Measurements from ENCODE around the gene FCHSD2.
"Not testable (repeated sequence)": the region's sequence is repeated elsewhere in the genome, so short reads cannot be mapped to it uniquely, and the experiment has no call there.

Gene FCHSD2

DNA sequence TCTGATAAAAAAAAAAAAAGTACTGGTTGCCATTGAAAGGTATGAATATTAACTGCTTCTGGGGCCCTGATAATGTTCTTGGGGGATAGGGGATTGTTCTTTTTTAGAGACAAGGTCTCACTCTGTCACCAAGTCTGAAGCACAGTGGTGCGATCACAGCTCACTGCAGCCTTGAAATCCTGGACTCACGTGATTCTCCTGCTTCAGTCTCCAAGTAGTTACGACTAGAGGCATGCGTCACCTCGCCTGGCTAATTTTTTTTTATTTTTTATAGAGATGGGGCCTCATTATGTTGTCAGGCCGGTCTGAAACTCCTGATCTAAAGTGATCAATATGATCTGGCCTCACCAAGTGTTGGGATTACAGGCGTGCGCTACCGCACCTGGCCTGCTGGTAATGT, 63.5 kb downstream of the FCHSD2 start:
- TF ChIP-seq, protein P1, sequence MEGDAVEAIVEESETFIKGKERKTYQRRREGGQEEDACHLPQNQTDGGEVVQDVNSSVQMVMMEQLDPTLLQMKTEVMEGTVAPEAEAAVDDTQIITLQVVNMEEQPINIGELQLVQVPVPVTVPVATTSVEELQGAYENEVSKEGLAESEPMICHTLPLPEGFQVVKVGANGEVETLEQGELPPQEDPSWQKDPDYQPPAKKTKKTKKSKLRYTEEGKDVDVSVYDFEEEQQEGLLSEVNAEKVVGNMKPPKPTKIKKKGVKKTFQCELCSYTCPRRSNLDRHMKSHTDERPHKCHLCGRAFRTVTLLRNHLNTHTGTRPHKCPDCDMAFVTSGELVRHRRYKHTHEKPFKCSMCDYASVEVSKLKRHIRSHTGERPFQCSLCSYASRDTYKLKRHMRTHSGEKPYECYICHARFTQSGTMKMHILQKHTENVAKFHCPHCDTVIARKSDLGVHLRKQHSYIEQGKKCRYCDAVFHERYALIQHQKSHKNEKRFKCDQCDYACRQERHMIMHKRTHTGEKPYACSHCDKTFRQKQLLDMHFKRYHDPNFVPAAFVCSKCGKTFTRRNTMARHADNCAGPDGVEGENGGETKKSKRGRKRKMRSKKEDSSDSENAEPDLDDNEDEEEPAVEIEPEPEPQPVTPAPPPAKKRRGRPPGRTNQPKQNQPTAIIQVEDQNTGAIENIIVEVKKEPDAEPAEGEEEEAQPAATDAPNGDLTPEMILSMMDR (IDR thresholded peaks at IDR 0.05; ENCODE audit: borderline replicate concordance, insufficient read depth, low read depth, low read length), result no peak
- no peak overlapping the region for H3K4me3 ChIP-seq (ENCODE audit: low read depth, low read length)

DNA sequence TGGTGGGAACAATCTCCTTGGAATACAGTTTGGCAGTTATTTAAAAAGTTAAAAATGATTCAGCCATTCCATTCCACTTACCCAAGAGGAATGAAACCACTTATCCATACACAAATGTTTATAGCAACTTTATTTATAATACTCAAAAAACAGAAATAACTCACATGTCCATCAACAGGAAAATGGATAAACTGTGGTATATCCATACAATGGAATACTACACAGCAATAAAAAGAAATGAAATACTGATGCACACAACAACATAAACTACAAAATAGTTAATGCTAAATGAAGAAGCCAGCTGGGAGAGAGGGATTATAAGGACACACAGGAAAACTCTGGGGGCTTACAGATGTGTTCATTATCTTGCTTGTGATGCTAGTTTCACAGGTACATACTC, 64.7 kb downstream of the FCHSD2 start:
- H3K4me3 ChIP-seq (ENCODE audit: low read depth, low read length), result no peak overlapping the region
- TF ChIP-seq, protein P1 (IDR thresholded peaks at IDR 0.05; ENCODE audit: borderline replicate concordance, insufficient read depth, low read depth, low read length), result no peak

DNA sequence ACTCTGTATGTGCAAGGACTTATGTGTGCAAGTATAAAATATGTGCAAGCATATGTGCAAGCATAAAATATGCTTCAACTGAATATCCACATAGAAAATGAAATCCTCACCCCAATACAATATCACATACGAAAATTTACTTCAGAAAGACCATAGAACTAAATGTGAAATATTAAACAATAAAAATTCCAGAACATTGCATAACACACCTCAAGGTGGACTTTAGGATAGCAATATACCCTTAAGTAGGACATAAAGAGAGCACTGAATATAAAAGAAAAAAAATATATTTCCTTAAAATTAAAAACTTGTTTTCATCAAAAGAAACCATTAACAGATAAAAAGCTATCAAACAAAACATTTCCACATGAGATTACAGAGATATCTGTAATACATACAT, 67.8 kb downstream of the FCHSD2 start:
- no peak overlapping the region for H3K4me3 ChIP-seq (ENCODE audit: low read depth, low read length)
- TF ChIP-seq, protein P1 (IDR thresholded peaks at IDR 0.05; ENCODE audit: borderline replicate concordance, insufficient read depth, low read depth, low read length), result no peak

DNA sequence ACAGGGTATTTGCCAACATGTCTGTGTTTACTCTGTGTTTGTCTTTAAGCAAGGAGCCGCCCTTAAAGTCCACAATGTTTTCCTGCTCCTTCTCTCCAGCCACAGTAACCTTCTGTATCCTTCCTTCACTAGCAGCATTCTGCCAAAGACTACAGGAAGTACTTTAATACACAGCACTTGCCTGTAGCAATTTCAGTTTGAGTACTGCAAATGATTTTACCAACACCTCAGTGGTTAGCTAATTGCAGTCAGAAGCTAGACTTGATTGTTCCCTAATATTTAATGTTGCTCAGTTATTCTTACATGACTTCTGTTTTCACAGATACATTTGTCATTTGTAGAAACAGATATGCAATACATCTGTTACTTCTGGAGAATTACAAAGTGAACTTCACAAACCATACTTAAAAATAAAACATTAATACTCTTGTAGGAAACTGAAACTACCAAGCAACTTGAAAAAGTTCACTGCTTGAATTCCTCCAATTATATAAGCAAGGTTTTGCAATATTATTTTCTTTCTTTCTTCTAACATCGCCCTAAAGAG, 69.1 kb downstream of the FCHSD2 start:
- TF ChIP-seq, protein P1 (IDR thresholded peaks at IDR 0.05; ENCODE audit: borderline replicate concordance, insufficient read depth, low read depth, low read length), result no peak
- H3K4me3 ChIP-seq (ENCODE audit: low read depth, low read length), result no peak overlapping the region

DNA sequence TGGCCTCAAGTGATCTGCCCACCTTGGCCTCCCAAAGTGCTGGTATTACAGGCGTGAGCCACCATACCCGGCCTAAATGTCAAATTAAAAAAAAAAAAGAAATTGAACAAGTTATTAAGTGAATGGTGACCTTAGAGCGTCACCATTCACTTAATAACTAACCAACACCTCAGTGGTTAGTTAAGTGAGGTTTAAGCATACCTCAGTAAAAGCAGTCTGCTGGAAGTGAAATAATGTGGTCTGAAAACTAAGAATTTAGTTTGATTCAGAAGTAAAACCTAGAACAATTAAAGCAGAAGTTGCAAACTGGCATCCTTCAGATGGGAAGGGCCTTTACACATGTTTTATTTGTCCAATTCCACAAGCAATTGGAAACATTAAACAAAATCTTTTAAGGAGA, 71.5 kb downstream of the FCHSD2 start:
- TF ChIP-seq, protein P1 (IDR thresholded peaks at IDR 0.05; ENCODE audit: borderline replicate concordance, insufficient read depth, low read depth, low read length), result no peak

DNA sequence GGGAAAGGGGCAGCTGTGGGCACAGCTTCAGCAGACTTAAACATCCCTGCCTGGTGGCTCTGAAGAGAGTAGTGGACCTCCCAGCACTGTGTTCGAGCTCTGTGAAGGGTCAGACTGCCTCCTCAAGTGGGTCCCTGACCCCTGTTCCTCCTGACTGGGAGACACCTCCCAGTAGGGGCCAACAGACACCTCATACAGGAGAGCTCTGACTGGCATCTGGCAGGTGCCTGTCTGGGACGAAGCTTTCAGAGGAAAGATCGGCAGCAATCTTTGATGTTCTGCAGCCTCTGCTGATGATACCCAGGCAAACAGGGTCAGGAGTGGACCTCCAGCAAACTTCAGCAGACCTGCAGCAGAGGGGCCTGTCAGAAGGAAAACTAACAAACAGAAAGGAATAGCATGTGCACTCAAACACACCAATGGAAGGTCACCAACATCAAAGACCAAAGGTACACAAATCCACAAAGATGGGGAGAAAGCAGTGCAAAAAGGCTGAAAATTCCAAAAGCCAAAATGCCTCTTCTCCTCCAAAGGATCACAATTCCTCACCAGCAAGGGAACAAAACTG, 80.2 kb downstream of the FCHSD2 start:
- H3K4me3 ChIP-seq (ENCODE audit: low read depth, low read length), result not testable (repeated sequence)

More for the DNA sequence above, 71.5 kb downstream of the FCHSD2 start:
- no peak overlapping the region for H3K4me3 ChIP-seq (ENCODE audit: low read depth, low read length)

DNA sequence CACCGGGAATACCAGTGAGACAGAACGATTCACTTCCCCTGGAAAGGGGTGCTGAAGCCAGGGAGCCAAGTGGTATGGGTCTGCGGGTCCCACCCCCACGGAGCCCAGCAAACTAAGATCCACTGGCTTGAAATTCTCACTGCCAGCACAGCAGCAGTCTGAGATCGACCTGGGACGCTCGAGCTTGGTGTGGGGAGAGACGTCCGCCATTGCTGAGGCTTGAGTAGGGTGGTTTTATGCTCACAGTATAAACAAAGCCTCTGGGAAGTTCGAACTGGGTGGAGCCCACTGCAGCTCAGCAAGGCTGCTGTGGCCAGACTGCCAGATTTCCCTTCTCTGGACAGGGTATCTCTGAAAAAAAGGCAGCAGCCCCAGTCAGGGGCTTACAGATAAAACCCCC, 80.7 kb downstream of the FCHSD2 start:
- not testable (repeated sequence) for H3K4me3 ChIP-seq (ENCODE audit: low read depth, low read length)

DNA sequence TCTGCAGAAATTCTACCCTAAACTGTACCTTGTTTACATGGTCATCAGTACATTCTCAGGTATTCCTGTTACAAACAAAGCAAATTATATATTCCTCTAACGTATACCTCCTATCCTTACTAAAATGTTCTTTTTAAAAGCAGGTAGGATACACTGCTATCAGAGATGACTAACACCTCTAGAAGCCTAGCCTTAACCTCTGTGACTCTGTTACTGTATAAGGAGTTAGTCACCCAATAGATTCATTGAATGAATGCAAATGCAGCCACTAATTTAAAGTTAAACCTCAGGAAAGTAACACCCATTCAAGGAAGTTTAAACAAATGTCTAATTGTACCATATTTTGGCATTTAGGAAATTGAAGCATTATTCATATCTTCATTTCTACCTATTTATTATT, 82.2 kb downstream of the FCHSD2 start:
- TF ChIP-seq, protein P1 (IDR thresholded peaks at IDR 0.05; ENCODE audit: borderline replicate concordance, insufficient read depth, low read depth, low read length), result no peak
- H3K4me3 ChIP-seq (ENCODE audit: low read depth, low read length), result no peak overlapping the region
